HPDE6-E6E7 (cell line): ENCODE measurements around the gene AGAP1.
A peak's percentile ranks its signal among the peaks of the same experiment; 100 is the strongest.
"Not testable (repeated sequence)": the region's sequence is repeated elsewhere in the genome, so short reads cannot be mapped to it uniquely, and the experiment has no call there.

ENCODE experiments used
- DNase-seq: peaks from one replicate; pipeline ENCODE4 v3.0.0; 2011; ENCODE audit warnings: missing footprints; ENCODE audit errors: extremely low spot score

The AGAP1 gene

DNA sequence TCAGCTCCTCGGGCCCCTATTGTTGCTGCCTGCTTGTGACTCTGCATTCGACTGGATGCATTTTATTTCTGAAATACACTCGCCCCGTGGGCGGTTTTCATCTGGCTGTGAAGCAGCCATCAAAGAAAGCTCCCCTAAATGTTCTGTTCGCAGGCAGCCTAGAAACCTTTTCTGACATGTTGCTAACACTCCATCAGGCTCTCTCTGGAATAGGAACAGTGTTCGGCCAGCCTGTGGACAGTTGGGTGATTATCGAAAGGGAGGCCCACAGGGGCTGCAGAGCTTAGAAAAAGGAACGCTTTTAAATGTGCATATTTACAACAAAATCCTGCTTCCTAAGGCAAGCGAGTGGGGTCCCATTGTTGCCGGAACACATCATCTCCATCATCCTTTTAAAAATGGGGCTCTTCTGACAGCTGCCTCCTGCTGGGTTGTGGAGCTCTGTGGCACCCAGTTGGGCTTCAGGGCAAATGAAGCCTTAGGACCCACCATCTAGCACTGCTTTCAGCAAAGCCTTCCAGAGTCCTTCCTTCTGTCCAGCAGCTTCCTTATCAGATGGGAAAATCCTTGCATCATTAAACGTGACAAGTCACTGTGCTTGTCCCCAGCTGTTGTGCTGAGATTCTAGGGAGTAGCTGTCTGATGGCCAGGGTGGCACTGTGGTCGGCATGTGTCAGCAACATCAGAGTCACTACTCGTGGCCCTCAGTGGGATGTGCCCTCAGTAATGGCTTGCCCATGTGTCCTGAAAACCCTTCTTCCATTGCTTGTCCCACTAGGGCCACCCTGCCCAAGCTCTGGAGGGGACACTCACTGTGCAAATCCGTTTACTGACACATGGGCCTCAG is 571.7 kb downstream of the AGAP1 start:
- no peak for DNase-seq

- DNase-seq, result no peak
Measured at GRCh38 chr2:236070236-236070635, 576.4 kb downstream of the AGAP1 start.

DNA sequence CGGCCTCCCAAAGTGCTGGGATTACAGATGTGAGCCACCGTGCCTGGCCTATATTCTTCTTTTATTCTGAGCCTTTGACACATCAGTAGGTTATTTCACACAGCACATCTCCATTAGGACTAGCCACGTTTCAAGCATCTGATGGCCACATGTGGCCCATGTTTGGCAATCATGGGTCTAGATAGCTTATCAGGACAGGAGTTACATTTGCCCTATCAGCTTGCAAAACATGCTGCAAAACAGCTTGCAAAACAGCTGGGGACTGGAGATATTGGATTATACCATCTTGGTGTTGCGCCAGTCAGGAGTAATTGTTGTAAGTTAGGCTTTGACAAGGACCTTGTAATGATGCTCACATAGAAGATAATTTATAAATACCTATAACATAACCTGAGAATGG is 579.4 kb downstream of the AGAP1 start:
- no peak for DNase-seq

- DNase-seq, result no peak
Measured at GRCh38 chr2:236073867-236074655, 580.2 kb downstream of the AGAP1 start.

DNA sequence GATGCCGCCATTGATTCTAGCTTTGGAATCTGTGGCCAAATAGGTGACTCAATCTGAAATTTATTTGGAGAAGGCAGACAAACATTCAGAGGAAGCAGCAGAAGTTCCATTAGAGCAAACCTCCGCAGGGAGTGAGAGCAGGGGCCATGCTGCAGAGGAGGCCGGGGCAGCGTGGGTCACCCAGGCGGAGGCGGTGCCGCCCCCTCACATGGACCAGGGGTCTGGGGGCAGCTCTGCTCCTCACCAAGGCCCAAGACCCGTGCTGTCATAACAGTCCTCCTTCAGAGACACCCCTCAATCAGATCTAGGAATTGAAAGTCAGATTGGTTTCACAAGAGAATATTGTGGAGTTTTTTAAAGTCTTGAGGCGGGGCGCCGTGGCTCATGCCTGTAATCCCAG is 582.0 kb downstream of the AGAP1 start:
- no peak for DNase-seq

- DNase-seq, result peak; percentile 70
Measured at GRCh38 chr2:236078297-236079255, 584.7 kb downstream of the AGAP1 start.

DNA sequence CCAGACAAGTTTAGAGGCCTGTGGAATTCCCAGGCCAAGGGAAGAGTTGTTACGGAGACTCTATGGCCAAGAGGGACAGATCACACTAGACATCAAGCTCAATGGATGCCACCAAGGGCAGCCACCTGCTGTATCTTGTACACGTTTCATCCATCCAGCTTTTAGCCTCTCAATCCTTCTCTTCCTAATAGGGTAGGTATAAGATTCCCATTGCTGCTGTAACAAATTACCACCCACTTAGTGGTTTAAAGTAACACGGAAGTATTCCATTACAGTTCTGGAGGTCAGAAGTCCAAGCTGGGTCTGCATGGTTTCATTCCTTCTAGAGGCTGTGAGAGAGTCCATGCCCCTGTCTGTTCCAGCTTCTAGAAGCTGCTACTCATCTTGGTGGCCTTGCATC is 586.6 kb downstream of the AGAP1 start:
- DNase-seq, result no peak

GRCh38 chr2:236081171-236081570 is 587.3 kb downstream of the AGAP1 start:
- DNase-seq, result no peak

- no peak for DNase-seq
Measured at GRCh38 chr2:236082061-236082460, 588.2 kb downstream of the AGAP1 start.

DNA sequence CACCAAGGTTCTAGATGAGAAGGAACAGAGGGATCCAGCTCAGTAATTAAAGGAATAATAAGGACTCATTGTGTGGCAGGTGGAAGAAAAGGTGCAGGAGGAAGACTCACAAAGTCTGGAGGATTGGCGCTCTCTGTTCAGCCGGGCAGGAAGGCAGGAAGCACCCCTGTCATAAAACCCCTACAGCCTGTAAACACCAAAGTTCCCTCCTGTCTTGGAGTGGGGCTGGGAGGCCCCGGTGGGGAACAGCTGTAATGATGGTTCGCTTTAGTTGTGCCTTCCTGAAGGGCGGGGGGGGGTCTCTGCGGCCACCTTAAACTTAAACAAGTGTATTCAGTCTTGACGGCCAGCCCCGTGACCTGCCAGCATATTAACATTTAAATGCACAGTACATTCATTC is 590.1 kb downstream of the AGAP1 start:
- DNase-seq, result no peak

- DNase-seq, result no peak
Measured at GRCh38 chr2:236085211-236085610, 591.4 kb downstream of the AGAP1 start.

DNA sequence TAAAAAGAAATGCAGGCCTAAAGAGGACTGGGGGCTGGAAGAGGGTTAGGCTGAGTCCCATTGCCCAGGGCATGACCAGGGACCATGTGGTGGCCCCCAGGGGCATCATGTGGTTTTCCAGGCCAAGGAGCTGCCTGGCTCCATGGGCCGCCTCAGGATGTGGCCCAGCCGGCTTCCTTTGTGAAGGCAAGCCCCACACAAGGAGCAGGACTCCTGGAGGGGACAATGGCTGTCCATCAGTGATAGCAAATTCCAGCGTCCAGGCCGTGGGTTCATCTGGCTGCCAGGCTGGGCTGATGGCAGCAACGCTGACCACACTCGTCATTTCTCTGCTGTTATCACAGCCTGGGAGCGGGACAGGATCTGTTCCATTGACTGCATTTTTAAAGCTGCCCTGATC is 591.8 kb downstream of the AGAP1 start:
- no peak for DNase-seq

DNA sequence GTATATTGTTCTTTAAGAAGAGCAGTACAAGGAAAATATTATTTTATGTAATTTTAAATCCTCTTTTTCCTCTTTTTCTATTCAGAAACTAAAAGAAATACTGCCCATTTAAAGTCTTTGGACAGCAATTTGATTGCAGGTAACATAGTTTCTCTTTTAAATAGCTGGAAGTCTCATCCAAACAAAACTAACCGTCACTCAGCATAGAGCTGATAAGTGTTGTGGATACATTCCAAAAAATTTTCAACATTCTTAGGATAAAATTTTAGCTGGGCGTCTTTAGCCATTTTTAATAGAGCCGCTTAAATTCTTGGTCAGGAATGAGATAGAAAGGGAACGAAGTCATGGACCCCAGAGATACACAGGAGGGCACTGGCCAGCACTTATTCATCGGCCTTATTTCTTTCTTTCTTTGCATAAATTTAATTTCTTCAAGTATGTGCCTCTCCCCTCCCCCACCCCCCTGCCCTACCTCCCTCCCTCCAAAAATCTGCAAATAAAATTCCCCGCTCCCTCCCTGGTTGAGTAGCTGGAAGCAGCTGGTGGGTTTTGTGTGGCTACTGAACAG is 592.6 kb downstream of the AGAP1 start:
- DNase-seq, result no peak

DNA sequence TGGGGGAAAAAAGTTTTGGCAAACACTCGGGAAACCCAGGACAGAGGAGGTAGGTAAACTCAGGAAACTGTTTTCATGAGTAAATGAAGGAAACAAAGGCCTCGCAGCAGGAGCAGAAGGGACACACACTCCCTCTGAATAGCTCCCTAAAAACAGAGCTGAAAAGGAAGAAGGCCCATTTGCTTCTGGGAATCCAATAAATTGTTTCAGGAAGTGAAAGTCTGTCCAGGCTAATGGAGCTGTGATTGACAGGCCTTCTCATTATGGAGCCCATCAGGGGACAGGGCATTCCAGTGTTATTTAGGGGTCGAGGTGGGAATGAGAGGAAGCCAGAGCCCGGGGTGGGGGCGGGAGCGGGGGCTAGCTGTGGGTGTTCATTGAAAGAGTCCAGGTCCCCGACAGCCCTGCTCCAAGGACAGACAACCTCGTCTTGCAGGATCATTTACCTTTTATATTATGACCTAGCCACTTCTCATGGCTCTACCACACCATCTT is 593.2 kb downstream of the AGAP1 start:
- no peak for DNase-seq

- DNase-seq, result no peak
Measured at GRCh38 chr2:236088368-236089057, 594.7 kb downstream of the AGAP1 start.

DNA sequence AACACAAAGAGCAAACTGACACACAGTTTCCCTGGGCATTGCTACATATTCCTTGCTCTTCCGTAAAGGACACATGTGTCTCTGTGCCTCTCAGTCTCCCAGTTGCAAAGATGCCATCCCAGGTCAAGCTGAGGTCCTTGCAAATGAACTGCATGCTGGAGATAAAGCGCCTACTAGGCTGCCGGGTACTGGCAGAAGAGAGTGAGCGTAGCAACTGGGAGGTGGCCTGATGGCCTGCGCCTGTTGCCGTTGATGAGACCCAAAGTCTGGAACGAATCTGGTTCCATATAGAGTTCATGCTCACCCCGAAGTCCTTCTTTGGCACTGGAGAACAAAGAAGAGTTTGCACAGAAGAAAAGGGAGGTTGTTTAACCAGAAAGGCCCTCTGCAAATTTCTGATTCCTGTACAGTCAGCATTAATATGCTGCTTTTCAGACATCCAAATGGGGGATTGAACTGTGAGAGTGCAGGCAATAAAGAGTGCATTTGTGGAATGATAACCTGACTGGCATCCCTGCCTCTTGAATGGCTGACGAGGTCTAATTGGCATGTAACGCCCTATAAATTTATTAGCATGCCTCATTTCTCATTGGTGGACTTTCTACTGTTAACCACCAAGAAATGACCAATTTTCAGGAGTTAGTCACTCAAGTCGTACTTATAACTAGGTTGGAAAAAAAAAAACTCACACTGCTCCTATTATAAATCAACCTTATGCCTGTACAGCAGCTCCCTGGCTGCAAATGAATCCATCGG is 595.6 kb downstream of the AGAP1 start:
- no peak for DNase-seq

- no peak for DNase-seq
Measured at GRCh38 chr2:236090027-236090382, 596.2 kb downstream of the AGAP1 start.

DNA sequence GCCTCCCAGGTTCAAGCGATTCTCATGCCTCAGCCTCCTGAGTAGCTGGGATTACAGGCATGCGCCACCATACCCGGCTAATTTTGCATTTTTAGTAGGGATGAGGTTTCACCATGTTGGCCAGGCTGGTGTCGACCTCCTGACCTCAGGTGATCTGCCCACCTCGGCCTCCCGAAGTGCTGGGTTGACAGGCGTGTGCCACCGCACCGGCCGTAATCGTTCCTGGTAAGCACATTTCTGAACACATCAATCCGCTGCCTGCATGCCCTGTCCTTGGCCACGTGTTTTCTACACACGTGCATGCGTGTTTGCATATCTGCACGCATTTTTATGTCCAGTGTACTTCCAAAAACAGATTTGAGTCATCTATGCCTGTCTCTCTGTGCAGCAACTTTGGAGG is 597.0 kb downstream of the AGAP1 start:
- DNase-seq, result not testable (repeated sequence)

DNA sequence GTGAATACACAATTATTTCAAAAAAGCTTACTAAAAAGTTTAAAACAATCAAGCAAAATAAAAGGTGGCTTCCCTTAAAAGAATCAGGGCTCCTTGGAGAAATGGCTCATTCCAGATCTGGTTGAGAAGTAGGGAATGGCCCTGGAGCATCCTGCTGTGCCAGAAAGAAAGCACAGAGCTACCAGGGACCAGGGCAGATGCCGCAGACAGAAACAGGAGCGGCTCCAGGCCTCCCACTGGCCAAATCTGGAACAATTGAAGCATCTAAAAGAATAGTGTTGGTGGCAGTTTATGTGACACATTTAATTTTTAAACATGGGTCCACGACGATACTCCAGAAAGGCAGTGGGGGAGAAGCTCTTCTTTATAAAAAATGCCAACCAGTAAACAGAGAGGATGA is 598.9 kb downstream of the AGAP1 start:
- DNase-seq, result no peak

GRCh38 chr2:236093134-236093533 is 599.3 kb downstream of the AGAP1 start:
- DNase-seq, result no peak
